A549 treated with CORT108297 at 1 μM for 4 hours (cell line): ENCODE measurements around the gene MS4A6A. TPM values are rescaled to one million over a fixed set of nuclear protein-coding genes. Genes with fewer than 3 reads are reported as not detected.

Experiments
- total RNA-seq: library from RNA; stranded (reverse); fragments of 200-300 nt; extraction: Qiagen RNA extraction; gene quantifications from 5 replicates; pipeline ENCODE4 v1.2.3, GENCODE V29; 2022

The MS4A6A gene, protein sequence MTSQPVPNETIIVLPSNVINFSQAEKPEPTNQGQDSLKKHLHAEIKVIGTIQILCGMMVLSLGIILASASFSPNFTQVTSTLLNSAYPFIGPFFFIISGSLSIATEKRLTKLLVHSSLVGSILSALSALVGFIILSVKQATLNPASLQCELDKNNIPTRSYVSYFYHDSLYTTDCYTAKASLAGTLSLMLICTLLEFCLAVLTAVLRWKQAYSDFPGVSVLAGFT
- total RNA-seq = not detected in 5 replicates

GRCh38 chr11:60182541-60183330, at the start of gene MS4A6A:
TSS of gene MS4A6A (minus strand) at chr11:60183083. CDS start at chr11:60181727, 1,356 bp downstream.

Other genes starting within 250 kb of the MS4A6A start
- gene OOSP1, start 244.7 kb downstream of the MS4A6A start, total RNA-seq = not detected in 5 replicates
- gene OOSP4A, start 219.1 kb downstream of the MS4A6A start, total RNA-seq = not detected in 5 replicates
- not detected in 5 replicates for gene OOSP4B, start 165.9 kb downstream of the MS4A6A start, total RNA-seq
- not detected in 5 replicates for gene OOSP2, start 142.7 kb downstream of the MS4A6A start, total RNA-seq
- not detected in 5 replicates for gene MS4A3, start 126.4 kb downstream of the MS4A6A start, total RNA-seq
- gene MS4A2, start 94.4 kb downstream of the MS4A6A start, total RNA-seq = not detected in 5 replicates
- gene MS4A4E, start 60.1 kb upstream of the MS4A6A start, total RNA-seq = not detected in 5 replicates
- gene MS4A4A, start 97.6 kb upstream of the MS4A6A start, total RNA-seq = not detected in 5 replicates
- gene MS4A6E, start 144.2 kb upstream of the MS4A6A start, total RNA-seq = not detected in 5 replicates
- gene MS4A7, start 195.4 kb upstream of the MS4A6A start, total RNA-seq = not detected in 5 replicates
- gene MS4A14, start 213.4 kb upstream of the MS4A6A start, total RNA-seq = not detected in 5 replicates
- not detected in 5 replicates for gene MS4A5, start 246.5 kb upstream of the MS4A6A start, total RNA-seq